ENCODE results near the gene EXOSC10. TPM values are rescaled to one million over a fixed set of nuclear protein-coding genes. Genes with fewer than 3 reads are reported as not detected.

EXOSC10 gene
- total and polyA plus RNA-seq, 4 experiments from 2014 or later, result 30.1 to 84.4 (median 65.6) TPM

DNA sequence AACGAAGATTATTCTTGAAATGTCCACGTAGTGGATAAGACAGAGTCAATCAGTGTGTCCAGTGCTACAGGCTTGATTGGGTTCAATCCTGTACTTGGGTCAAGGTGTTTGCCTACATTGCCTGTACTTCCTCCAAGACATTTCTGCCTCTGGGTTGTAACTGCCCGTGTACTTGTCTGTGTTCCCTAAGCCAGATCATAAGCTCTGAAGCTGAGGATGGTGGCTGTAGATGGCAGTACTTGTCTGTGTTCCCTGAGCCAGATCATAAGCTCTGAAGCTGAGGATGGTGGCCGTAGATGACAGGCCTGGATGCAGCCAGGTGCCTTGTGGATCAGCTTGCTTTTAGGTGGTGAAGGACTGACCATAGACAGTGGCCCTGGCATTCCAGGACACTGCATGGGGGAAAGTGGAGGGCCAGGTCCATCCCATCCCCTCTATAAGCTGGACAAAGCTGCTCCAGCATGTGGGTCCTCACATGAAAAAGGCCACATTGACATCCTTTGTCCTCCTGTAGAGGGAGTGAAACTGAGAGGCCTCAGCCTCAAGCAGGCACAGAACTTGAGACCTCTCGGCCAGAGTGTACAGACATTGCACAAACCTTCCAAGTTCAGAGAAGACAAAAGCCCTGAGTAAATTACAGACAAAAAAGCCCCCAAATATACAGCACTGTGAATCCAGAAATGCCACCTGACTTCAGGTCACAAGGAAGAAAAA is 37.9 kb downstream of the EXOSC10 start:
- peaks cover 26% of the 10 kb centered on the region for H3K4me1 ChIP-seq (ENCODE audit: insufficient read depth, low read length)
- H3K9me3 Mint-ChIP-seq, result peaks cover 0 to 2% (median 0%) of the 10 kb centered on the region in 8 donors
- intact Hi-C loops (cut with micrococcal nuclease), result loop anchor here (2.0 kb wide), 1 partner anchor 49 kb away; the partner anchor contains the start of gene TARDBP
- peak overlapping the region; percentile 13 to 88 (median 57) for H3K27ac Mint-ChIP-seq
- no peaks in the 10 kb centered on the region for H3K27me3 Mint-ChIP-seq
- no peaks in the 10 kb centered on the region for H3K27me3 ChIP-seq (ENCODE audit: insufficient read depth, low read length)
- peaks cover 7% of the 10 kb centered on the region for H3K36me3 ChIP-seq (ENCODE audit: insufficient read depth, low read length)
- peak overlapping the region in 7 of 8 donors; percentile 12 to 92 (median 67) for H3K4me3 Mint-ChIP-seq
- H3K9me3 ChIP-seq (ENCODE audit: control insufficient read depth in 1 of 2, low read length in 2 of 2), result no peaks in the 10 kb centered on the region
- CTCF ChIA-PET (ENCODE audit: partially characterized antibody), result interaction anchor here (1.0 to 3.9 kb wide), 4 partner anchors 8 to 27 kb away, joined by 3 to 39 read pairs (median 4); no protein-coding TSS in a partner anchor
- H3K36me3 Mint-ChIP-seq, result peaks cover 17 to 29% of the 10 kb centered on the region in 2 donors
- DNase-seq, result no peak
- H3K27ac ChIP-seq (ENCODE audit: low read depth, low read length), result peak overlapping the region; percentile 62
- H3K4me1 Mint-ChIP-seq, result peaks cover 15 to 42% (median 30%) of the 10 kb centered on the region in 4 donors
- POLR2A ChIA-PET (ENCODE audit: partially characterized antibody), result interaction anchor here (1.1 to 3.1 kb wide), 7 partner anchors 9 to 49 kb away, joined by 3 to 27 read pairs (median 11); partner anchors contain the start of genes EXOSC10 and TARDBP
- no peak overlapping the region for H3K4me3 ChIP-seq (ENCODE audit: low read length in 2 of 2)

DNA sequence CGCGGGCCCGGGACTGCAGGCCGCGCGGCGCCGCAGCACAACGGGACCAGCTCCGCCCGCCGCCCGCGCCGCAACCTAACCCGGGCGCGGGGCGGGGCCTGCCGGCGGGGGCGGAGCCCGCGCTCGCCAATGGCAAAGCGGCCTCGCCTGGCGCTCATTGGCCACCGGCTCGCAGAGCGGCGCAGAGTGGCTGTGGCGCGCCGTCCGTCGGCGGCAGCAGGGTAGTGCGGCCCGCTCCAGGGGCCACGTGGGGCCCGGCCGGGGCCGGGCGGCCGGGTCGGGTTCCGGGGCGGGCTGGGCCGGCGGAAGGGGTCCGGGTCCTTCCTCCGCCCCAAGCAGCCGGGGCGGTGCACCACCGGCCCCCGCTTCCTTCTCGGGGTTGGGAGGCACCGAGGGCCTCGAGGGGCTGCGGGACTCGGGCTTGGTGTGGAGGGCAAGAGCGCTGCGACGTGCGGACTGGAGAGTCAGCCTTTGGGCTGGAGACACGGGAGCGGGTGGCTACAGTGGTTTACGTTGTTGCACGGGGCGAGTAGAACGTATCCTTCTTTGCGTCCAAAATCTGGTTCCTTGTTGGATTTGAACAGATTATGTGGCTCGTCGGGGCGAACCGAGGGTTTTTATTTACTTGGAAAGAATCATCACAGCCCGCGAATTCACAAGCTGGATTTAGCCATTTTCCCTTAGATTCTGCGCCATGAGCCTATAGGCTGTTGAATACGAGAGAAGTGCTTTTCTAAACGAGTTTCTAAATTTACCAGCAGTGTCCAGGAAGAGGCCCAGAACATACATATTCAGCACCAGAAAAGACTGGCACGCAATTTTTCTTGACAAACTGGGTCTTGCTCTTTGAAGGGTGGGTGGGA is 39.5 kb downstream of the EXOSC10 start, which contains the start of gene SRM:
Gene SRM, minus strand, starts transcription at position 51 of the 863 bp plus-strand sequence. CDS start 75 bp downstream, outside the sequence.
- H3K36me3 Mint-ChIP-seq, result peaks cover 4 to 21% of the 10 kb centered on the region in 2 donors
- H3K4me3 Mint-ChIP-seq, result peak within 1 kb of the TSS; percentile 92 to 96 (median 94)
- H3K27ac ChIP-seq (ENCODE audit: low read depth, low read length), result peak within 1 kb of the TSS; percentile 65
- H3K4me1 ChIP-seq (ENCODE audit: insufficient read depth, low read length), result peaks cover 26% of the 10 kb centered on the region
- intact Hi-C loops (cut with micrococcal nuclease), result loop anchor here (1.0 to 2.0 kb wide), 3 partner anchors 23 to 47 kb away; partner anchors contain the start of genes EXOSC10 and TARDBP
- peaks cover 0 to 2% (median 0%) of the 10 kb centered on the region in 8 donors for H3K9me3 Mint-ChIP-seq
- no peaks in the 10 kb centered on the region for H3K27me3 ChIP-seq (ENCODE audit: insufficient read depth, low read length)
- peaks cover 11% of the 10 kb centered on the region for H3K36me3 ChIP-seq (ENCODE audit: insufficient read depth, low read length)
- peak within 1 kb of the TSS; percentile 86 to 96 (median 93) for H3K27ac Mint-ChIP-seq
- ChIA-PET CTCF (ENCODE audit: partially characterized antibody) (interaction anchor here (0.6 to 3.9 kb wide), 2 partner anchors 23 to 38 kb away, joined by 3 to 39 read pairs; no protein-coding TSS in a partner anchor), POLR2A (ENCODE audit: partially characterized antibody) (interaction anchor here (0.7 to 3.1 kb wide), 16 partner anchors 8 to 848 kb away, joined by 3 to 27 read pairs (median 4); partner anchors contain the start of genes EXOSC10, MTOR and TARDBP)
- H3K4me1 Mint-ChIP-seq, result peaks cover 15 to 42% (median 30%) of the 10 kb centered on the region in 4 donors
- peak; percentile 87 to 93 (median 90) for DNase-seq
- no peaks in the 10 kb centered on the region for H3K9me3 ChIP-seq (ENCODE audit: control insufficient read depth in 1 of 2, low read length in 2 of 2)
- H3K27me3 Mint-ChIP-seq, result no peaks in the 10 kb centered on the region
- H3K4me3 ChIP-seq (ENCODE audit: low read length in 2 of 2), result peak within 1 kb of the TSS; percentile 57 to 76

DNA sequence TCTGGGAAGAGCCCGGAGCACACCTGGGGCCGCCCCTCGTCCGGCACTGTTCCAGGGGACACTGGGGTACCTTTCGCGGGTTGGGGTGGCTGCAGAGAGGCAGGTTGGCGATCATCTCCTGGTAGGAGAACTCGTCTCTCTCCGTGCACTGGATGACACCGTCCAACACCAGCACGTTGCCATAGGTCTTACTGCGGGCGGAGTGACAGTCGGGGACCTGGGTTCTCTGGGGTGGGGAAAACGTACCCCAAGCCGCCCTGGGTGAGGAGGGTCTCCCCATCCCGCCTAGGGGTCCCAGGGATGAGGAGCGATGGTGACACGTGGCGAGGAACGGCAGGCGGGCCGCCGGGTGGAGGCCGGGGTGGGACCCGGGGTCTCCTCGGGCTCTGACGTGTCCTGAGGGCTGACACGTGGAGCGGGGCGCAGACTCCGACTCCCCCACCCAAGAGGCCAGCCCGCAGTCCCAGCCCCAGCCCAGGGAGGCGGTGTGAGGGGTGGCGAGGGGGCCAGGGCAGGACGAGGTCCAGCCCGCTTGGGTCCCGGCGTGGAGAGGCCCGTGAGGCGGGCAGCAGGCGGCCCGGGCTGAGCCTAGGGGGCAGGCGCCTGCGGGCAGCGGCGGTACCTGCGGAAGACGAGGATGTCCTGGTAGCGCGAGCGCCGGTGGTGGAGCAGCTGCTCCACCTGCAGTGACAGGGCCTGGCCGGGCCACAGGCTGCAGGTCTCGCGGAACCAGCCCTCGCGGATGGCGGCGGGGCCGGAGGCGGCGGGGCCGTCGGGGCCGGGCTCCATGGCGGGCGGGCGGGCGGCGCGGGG is 40.3 kb downstream of the EXOSC10 start:
- peaks cover 0 to 20% of the 10 kb centered on the region in 2 donors for H3K36me3 Mint-ChIP-seq
- Histone ChIP-seq H3K4me1 (ENCODE audit: insufficient read depth, low read length) (peaks cover 26% of the 10 kb centered on the region), H3K36me3 (ENCODE audit: insufficient read depth, low read length) (peaks cover 11% of the 10 kb centered on the region), H3K27ac (ENCODE audit: low read depth, low read length) (peak overlapping the region; percentile 65), H3K27me3 (ENCODE audit: insufficient read depth, low read length) (no peaks in the 10 kb centered on the region), H3K9me3 (ENCODE audit: control insufficient read depth in 1 of 2, low read length in 2 of 2) (no peaks in the 10 kb centered on the region), H3K4me3 (ENCODE audit: low read length in 2 of 2) (peak overlapping the region; percentile 57 to 67)
- DNase-seq, result no peak
- peaks cover 0 to 2% (median 0%) of the 10 kb centered on the region in 8 donors for H3K9me3 Mint-ChIP-seq
- H3K4me3 Mint-ChIP-seq, result peak overlapping the region; percentile 90 to 96 (median 94)
- H3K27me3 Mint-ChIP-seq, result no peaks in the 10 kb centered on the region
- peaks cover 15 to 42% (median 30%) of the 10 kb centered on the region in 4 donors for H3K4me1 Mint-ChIP-seq
- ChIA-PET POLR2A (ENCODE audit: partially characterized antibody) (interaction anchor here (0.9 to 3.1 kb wide), 9 partner anchors 7 to 849 kb away, joined by 3 to 27 read pairs (median 11); partner anchors contain the start of genes EXOSC10, MTOR and TARDBP), CTCF (ENCODE audit: partially characterized antibody) (interaction anchor here (3.9 kb wide), 1 partner anchor 22 kb away, joined by 39 read pairs; no protein-coding TSS in a partner anchor)
- intact Hi-C loops (cut with micrococcal nuclease), result no loop called here
- H3K27ac Mint-ChIP-seq, result peak overlapping the region in 6 of 7 donors; percentile 83 to 96 (median 90)

DNA sequence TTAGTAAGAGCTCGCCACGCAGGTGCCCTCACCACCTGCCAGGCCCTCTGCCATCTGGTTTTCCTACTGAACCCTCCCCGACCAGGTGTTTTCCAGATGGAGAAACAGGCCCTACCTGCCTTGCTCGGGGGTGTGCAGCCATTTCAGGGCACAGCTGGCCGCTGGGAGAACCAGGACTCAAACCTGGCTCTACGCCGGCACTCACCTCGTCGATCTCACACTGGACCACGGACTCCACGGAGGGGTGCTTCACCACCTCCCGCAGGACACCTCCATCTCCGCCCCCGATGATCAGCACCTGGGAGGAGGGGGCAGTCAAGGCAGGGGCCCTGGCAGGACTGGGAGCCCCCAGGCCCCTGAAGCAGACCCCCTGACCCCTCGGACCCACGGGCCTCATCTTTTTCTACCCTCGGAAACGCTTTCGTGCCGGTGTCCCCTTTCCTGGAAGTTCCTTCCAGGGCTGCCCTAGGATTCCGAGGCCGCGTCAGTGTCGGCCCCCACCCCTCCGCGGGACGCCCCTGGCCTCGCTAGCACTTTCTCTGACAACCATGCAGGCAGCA is 41.0 kb downstream of the EXOSC10 start:
- Mint-ChIP-seq H3K36me3 (peaks cover 0 to 20% of the 10 kb centered on the region in 2 donors), H3K27ac (peak overlapping the region in 4 of 7 donors; percentile 83 to 94 (median 88)), H3K27me3 (no peaks in the 10 kb centered on the region), H3K4me1 (peaks cover 15 to 42% (median 30%) of the 10 kb centered on the region in 4 donors), H3K4me3 (peak overlapping the region; percentile 90 to 96 (median 94)), H3K9me3 (peaks cover 0 to 2% (median 0%) of the 10 kb centered on the region in 8 donors)
- peak overlapping the region; percentile 65 for H3K27ac ChIP-seq (ENCODE audit: low read depth, low read length)
- peaks cover 11% of the 10 kb centered on the region for H3K36me3 ChIP-seq (ENCODE audit: insufficient read depth, low read length)
- H3K4me1 ChIP-seq (ENCODE audit: insufficient read depth, low read length), result peaks cover 26% of the 10 kb centered on the region
- DNase-seq, result no peak
- H3K4me3 ChIP-seq (ENCODE audit: low read length in 2 of 2), result peak overlapping the region; percentile 57 to 67
- intact Hi-C loops (cut with micrococcal nuclease), result no loop called here
- POLR2A ChIA-PET (ENCODE audit: partially characterized antibody), result no interaction called here
- H3K27me3 ChIP-seq (ENCODE audit: insufficient read depth, low read length), result no peaks in the 10 kb centered on the region
- CTCF ChIA-PET (ENCODE audit: partially characterized antibody), result interaction anchor here (2.5 kb wide), 1 partner anchor 21 kb away, joined by 17 read pairs; no protein-coding TSS in a partner anchor
- no peaks in the 10 kb centered on the region for H3K9me3 ChIP-seq (ENCODE audit: control insufficient read depth in 1 of 2, low read length in 2 of 2)

DNA sequence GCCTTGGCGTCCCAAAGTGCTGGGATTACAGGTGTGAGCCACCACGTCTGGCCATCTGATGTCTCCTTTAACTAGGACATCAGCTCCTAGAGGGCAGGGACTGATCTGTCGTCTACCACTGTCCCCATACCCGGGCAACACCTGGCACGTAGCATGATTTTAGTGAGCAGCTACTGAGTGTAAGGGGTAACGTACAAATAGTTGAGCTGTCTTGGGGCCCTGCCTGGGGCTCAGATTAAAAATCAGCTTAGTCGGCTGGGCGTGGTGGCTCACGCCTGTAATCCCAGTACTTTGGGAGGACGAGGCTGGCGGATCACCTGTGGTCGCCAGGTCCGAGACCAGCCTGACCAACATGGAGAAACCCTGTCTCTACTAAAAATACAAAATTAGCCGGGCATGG is 41.6 kb downstream of the EXOSC10 start:
- CTCF ChIA-PET (ENCODE audit: partially characterized antibody), result interaction anchor here (0.9 to 2.5 kb wide), 2 partner anchors 21 to 586 kb away, joined by 3 to 17 read pairs; no protein-coding TSS in a partner anchor
- Histone ChIP-seq H3K27me3 (ENCODE audit: insufficient read depth, low read length) (no peaks in the 10 kb centered on the region), H3K27ac (ENCODE audit: low read depth, low read length) (no peak overlapping the region), H3K4me1 (ENCODE audit: insufficient read depth, low read length) (peaks cover 26% of the 10 kb centered on the region), H3K4me3 (ENCODE audit: low read length in 2 of 2) (no peak overlapping the region), H3K36me3 (ENCODE audit: insufficient read depth, low read length) (peaks cover 11% of the 10 kb centered on the region), H3K9me3 (ENCODE audit: control insufficient read depth in 1 of 2, low read length in 2 of 2) (no peaks in the 10 kb centered on the region)
- Mint-ChIP-seq H3K36me3 (peaks cover 0 to 19% of the 10 kb centered on the region in 2 donors), H3K27ac (peak overlapping the region in 2 of 7 donors; percentile 42 to 80), H3K4me1 (peaks cover 15 to 42% (median 28%) of the 10 kb centered on the region in 4 donors), H3K9me3 (no peaks in the 10 kb centered on the region), H3K4me3 (peak overlapping the region; percentile 22 to 94 (median 60)), H3K27me3 (no peaks in the 10 kb centered on the region)
- intact Hi-C loops (cut with micrococcal nuclease), result no loop called here
- POLR2A ChIA-PET (ENCODE audit: partially characterized antibody), result no interaction called here
- DNase-seq, result no peak

DNA sequence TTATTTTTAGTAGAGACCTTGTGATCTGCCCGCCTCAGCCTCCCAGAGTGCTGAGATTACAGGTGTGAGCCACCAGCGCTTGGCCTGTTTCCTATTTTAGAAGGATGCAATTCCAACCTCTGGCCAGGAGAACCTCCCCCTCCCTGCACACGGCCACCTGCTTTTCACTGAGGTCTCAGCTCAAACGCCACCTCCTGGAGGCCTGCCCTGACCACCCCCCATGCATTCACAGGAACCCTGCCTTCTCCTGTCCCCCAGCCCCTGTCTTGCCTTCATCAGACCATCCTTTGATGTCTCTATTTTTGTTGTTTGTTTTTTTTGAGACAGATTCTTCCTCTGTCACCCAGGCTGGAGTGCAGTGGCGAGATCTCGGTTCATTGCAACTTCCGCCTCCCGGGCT is 42.2 kb downstream of the EXOSC10 start:
- Histone ChIP-seq H3K4me3 (ENCODE audit: low read length in 2 of 2) (no peak overlapping the region), H3K4me1 (ENCODE audit: insufficient read depth, low read length) (peaks cover 26% of the 10 kb centered on the region), H3K27me3 (ENCODE audit: insufficient read depth, low read length) (no peaks in the 10 kb centered on the region), H3K9me3 (ENCODE audit: control insufficient read depth in 1 of 2, low read length in 2 of 2) (no peaks in the 10 kb centered on the region), H3K36me3 (ENCODE audit: insufficient read depth, low read length) (peaks cover 11% of the 10 kb centered on the region), H3K27ac (ENCODE audit: low read depth, low read length) (no peak overlapping the region)
- H3K36me3 Mint-ChIP-seq, result peaks cover 0 to 18% of the 10 kb centered on the region in 2 donors
- intact Hi-C loops (cut with micrococcal nuclease), result no loop called here
- H3K27me3 Mint-ChIP-seq, result no peaks in the 10 kb centered on the region
- H3K4me3 Mint-ChIP-seq, result peak overlapping the region; percentile 27 to 71 (median 49)
- H3K9me3 Mint-ChIP-seq, result no peaks in the 10 kb centered on the region
- H3K4me1 Mint-ChIP-seq, result peaks cover 15 to 37% (median 27%) of the 10 kb centered on the region in 4 donors
- POLR2A ChIA-PET (ENCODE audit: partially characterized antibody), result no interaction called here
- DNase-seq, result no peak
- CTCF ChIA-PET (ENCODE audit: partially characterized antibody), result interaction anchor here (0.9 to 2.5 kb wide), 2 partner anchors 20 to 586 kb away, joined by 3 to 17 read pairs; no protein-coding TSS in a partner anchor
- H3K27ac Mint-ChIP-seq, result peak overlapping the region in 3 of 7 donors; percentile 37 to 73 (median 50)

Measured in CD4-positive, alpha-beta memory T cell (primary cell).